Measurements from ENCODE around the gene CTNNA3. TPM values are rescaled to one million over a fixed set of nuclear protein-coding genes. Genes with fewer than 3 reads are reported as not detected.

Gene CTNNA3
- total and polyA plus RNA-seq, 4 donors: 0.38 to 8.9 (median 5.2) TPM

DNA sequence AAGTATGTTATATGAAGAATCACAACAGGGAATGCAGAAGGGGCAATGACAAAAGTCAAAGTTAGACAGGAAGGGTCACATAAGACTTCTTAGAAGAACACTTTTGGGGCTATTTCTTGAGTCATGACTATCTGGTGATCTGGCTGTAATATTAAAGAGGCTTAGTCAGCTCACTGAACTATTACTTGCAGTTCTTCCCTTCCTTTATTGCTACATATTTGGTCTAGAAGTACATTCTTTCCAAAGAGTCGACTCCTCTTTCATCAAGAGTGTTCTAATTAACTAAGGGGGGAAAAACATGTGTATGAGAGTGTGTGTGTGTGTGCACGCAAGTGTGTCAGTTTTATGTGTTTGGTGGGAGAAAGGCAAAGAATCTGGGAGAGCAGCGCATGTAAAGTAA, 1017.5 kb downstream of the CTNNA3 start:
- Histone ChIP-seq H3K4me1 (ENCODE audit: control insufficient read depth in 1 of 2, insufficient read depth in 2 of 2, low read length in 2 of 2) (no peaks in the 10 kb centered on the region), H3K9me3 (ENCODE audit: control insufficient read depth, low read length) (no peaks in the 10 kb centered on the region), H3K4me3 (ENCODE audit: low read length in 2 of 2) (no peak overlapping the region), H3K36me3 (ENCODE audit: control insufficient read depth in 1 of 2, insufficient read depth in 2 of 2, low read length in 1 of 2) (no peaks in the 10 kb centered on the region), H3K27me3 (ENCODE audit: control insufficient read depth in 1 of 2, insufficient read depth in 2 of 2, low read length in 1 of 2) (no peaks in the 10 kb centered on the region), H3K27ac (ENCODE audit: low read depth in 1 of 2, low read length in 2 of 2) (no peak overlapping the region)
- 92 to 98% methylated on average over 3 of the region's 3 CpGs for WGBS, 2 donors
- ATAC-seq (ENCODE audit: low FRiP score): no peak
- intact Hi-C loops (cut with DNase I): no loop called here
- DNase-seq: no peak

DNA sequence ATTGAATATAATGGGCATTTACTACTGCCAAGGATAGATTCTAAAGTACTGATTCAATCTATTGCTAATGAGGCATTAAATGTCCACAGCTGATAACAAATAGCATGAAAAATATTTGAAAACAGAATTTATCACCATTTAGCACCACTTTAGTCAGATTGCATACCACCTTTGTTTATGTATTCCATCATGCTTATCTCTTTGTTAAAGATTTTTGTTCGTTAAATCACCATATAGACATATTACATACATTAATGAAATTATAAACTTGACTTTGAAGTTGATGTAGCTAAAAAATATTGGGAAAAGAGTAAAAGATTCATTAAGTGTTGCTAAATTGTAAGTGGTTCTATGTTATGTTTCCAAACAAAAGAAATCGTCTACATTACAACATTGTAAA, 1022.9 kb downstream of the CTNNA3 start:
- H3K27me3 ChIP-seq (ENCODE audit: control insufficient read depth in 1 of 2, insufficient read depth in 2 of 2, low read length in 1 of 2): no peaks in the 10 kb centered on the region
- intact Hi-C loops (cut with DNase I): no loop called here
- DNase-seq (no peak), ATAC-seq (ENCODE audit: low FRiP score) (no peak)
- H3K4me1 ChIP-seq (ENCODE audit: control insufficient read depth in 1 of 2, insufficient read depth in 2 of 2, low read length in 2 of 2): no peaks in the 10 kb centered on the region
- no peaks in the 10 kb centered on the region for H3K36me3 ChIP-seq (ENCODE audit: control insufficient read depth in 1 of 2, insufficient read depth in 2 of 2, low read length in 1 of 2)
- no peaks in the 10 kb centered on the region for H3K9me3 ChIP-seq (ENCODE audit: control insufficient read depth, low read length)
- 42 to 49% methylated on average over 2 of the region's 2 CpGs for WGBS, 2 donors
- H3K27ac ChIP-seq (ENCODE audit: low read depth in 1 of 2, low read length in 2 of 2): no peak overlapping the region
- no peak overlapping the region for H3K4me3 ChIP-seq (ENCODE audit: low read length in 2 of 2)

GRCh38 chr10:66671562-66671961, 1024.4 kb downstream of the CTNNA3 start:
- no peak overlapping the region for H3K27ac ChIP-seq (ENCODE audit: low read depth in 1 of 2, low read length in 2 of 2)
- 68 to 73% methylated on average over 1 of the region's 1 CpG for WGBS, 2 donors
- H3K9me3 ChIP-seq (ENCODE audit: control insufficient read depth, low read length): no peaks in the 10 kb centered on the region
- no peaks in the 10 kb centered on the region for H3K4me1 ChIP-seq (ENCODE audit: control insufficient read depth in 1 of 2, insufficient read depth in 2 of 2, low read length in 2 of 2)
- DNase-seq (no peak), ATAC-seq (ENCODE audit: low FRiP score) (no peak)
- no peaks in the 10 kb centered on the region for H3K27me3 ChIP-seq (ENCODE audit: control insufficient read depth in 1 of 2, insufficient read depth in 2 of 2, low read length in 1 of 2)
- no peak overlapping the region for H3K4me3 ChIP-seq (ENCODE audit: low read length in 2 of 2)
- intact Hi-C loops (cut with DNase I): no loop called here
- no peaks in the 10 kb centered on the region for H3K36me3 ChIP-seq (ENCODE audit: control insufficient read depth in 1 of 2, insufficient read depth in 2 of 2, low read length in 1 of 2)

DNA sequence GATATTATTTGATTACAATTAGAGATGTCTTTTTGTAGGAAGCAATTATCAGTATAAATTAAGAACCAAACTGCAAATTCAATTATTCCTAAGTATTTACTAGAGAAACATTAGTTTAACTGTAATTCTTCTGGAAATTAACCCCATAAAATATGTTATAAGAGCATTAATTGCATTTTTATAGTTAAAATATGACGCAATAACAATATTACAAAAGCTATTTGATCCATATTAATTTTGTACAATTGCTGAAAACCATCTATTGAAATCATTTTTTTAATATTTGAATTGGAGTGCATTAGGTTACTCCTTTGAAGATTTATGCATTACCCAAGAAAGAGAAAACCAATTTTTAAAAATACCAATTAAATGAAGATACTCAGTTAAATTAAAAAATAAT, 1024.9 kb downstream of the CTNNA3 start:
- Histone ChIP-seq H3K4me1 (ENCODE audit: control insufficient read depth in 1 of 2, insufficient read depth in 2 of 2, low read length in 2 of 2) (no peaks in the 10 kb centered on the region), H3K36me3 (ENCODE audit: control insufficient read depth in 1 of 2, insufficient read depth in 2 of 2, low read length in 1 of 2) (no peaks in the 10 kb centered on the region), H3K9me3 (ENCODE audit: control insufficient read depth, low read length) (no peaks in the 10 kb centered on the region), H3K27me3 (ENCODE audit: control insufficient read depth in 1 of 2, insufficient read depth in 2 of 2, low read length in 1 of 2) (no peaks in the 10 kb centered on the region), H3K27ac (ENCODE audit: low read depth in 1 of 2, low read length in 2 of 2) (no peak overlapping the region), H3K4me3 (ENCODE audit: low read length in 2 of 2) (no peak overlapping the region)
- intact Hi-C loops (cut with DNase I): no loop called here
- 89 to 93% methylated on average over 1 of the region's 1 CpG for WGBS, 2 donors
- DNase-seq (no peak), ATAC-seq (ENCODE audit: low FRiP score) (no peak)

GRCh38 chr10:66656499-66656898, 1039.5 kb downstream of the CTNNA3 start:
- no peak overlapping the region for H3K4me3 ChIP-seq (ENCODE audit: low read length in 2 of 2)
- H3K9me3 ChIP-seq (ENCODE audit: control insufficient read depth, low read length): peaks cover 2% of the 10 kb centered on the region
- H3K27ac ChIP-seq (ENCODE audit: low read depth in 1 of 2, low read length in 2 of 2): no peak overlapping the region
- ATAC-seq (ENCODE audit: low FRiP score): no peak
- H3K4me1 ChIP-seq (ENCODE audit: control insufficient read depth in 1 of 2, insufficient read depth in 2 of 2, low read length in 2 of 2): no peaks in the 10 kb centered on the region
- no peaks in the 10 kb centered on the region for H3K36me3 ChIP-seq (ENCODE audit: control insufficient read depth in 1 of 2, insufficient read depth in 2 of 2, low read length in 1 of 2)
- no peaks in the 10 kb centered on the region for H3K27me3 ChIP-seq (ENCODE audit: control insufficient read depth in 1 of 2, insufficient read depth in 2 of 2, low read length in 1 of 2)
- DNase-seq: no peak
- intact Hi-C loops (cut with DNase I): no loop called here

DNA sequence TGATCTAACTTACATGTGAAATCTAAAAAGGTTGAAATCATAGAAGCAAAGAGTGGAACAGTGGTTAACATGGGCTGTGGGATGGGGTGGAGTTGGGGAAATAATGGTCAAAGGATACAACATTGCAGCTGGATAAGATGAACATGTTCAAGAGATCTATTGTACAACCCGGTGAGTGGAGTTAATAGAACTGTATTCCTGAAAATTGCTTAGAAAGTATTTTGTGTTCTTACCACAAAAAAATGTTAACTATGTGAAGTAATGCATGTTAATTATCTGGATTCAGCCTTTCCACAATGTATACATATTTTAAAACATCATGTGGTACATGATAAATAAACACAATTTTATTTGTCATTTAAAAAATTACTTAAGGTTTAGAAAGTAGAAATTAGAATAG, 1041.1 kb downstream of the CTNNA3 start:
- no peak for ATAC-seq (ENCODE audit: low FRiP score)
- WGBS, 2 donors: 39 to 67% methylated on average over 1 of the region's 1 CpG
- Histone ChIP-seq H3K36me3 (ENCODE audit: control insufficient read depth in 1 of 2, insufficient read depth in 2 of 2, low read length in 1 of 2) (no peaks in the 10 kb centered on the region), H3K9me3 (ENCODE audit: control insufficient read depth, low read length) (peaks cover 2% of the 10 kb centered on the region), H3K4me1 (ENCODE audit: control insufficient read depth in 1 of 2, insufficient read depth in 2 of 2, low read length in 2 of 2) (no peaks in the 10 kb centered on the region), H3K27ac (ENCODE audit: low read depth in 1 of 2, low read length in 2 of 2) (no peak overlapping the region), H3K4me3 (ENCODE audit: low read length in 2 of 2) (no peak overlapping the region), H3K27me3 (ENCODE audit: control insufficient read depth in 1 of 2, insufficient read depth in 2 of 2, low read length in 1 of 2) (no peaks in the 10 kb centered on the region)
- intact Hi-C loops (cut with DNase I): no loop called here
- DNase-seq: no peak

GRCh38 chr10:66651308-66652082, 1044.5 kb downstream of the CTNNA3 start:
- H3K4me1 ChIP-seq (ENCODE audit: control insufficient read depth in 1 of 2, insufficient read depth in 2 of 2, low read length in 2 of 2): no peaks in the 10 kb centered on the region
- no peak overlapping the region for H3K4me3 ChIP-seq (ENCODE audit: low read length in 2 of 2)
- H3K27me3 ChIP-seq (ENCODE audit: control insufficient read depth in 1 of 2, insufficient read depth in 2 of 2, low read length in 1 of 2): no peaks in the 10 kb centered on the region
- ATAC-seq (ENCODE audit: low FRiP score) (peak; percentile 33), DNase-seq (peak in 1 of 2 donors; percentile 60)
- H3K9me3 ChIP-seq (ENCODE audit: control insufficient read depth, low read length): peaks cover 2% of the 10 kb centered on the region
- 93 to 97% methylated on average over 27 to 30 of the region's 30 CpGs for WGBS, 2 donors
- no peaks in the 10 kb centered on the region for H3K36me3 ChIP-seq (ENCODE audit: control insufficient read depth in 1 of 2, insufficient read depth in 2 of 2, low read length in 1 of 2)
- intact Hi-C loops (cut with DNase I): no loop called here
- no peak overlapping the region for H3K27ac ChIP-seq (ENCODE audit: low read depth in 1 of 2, low read length in 2 of 2)

DNA sequence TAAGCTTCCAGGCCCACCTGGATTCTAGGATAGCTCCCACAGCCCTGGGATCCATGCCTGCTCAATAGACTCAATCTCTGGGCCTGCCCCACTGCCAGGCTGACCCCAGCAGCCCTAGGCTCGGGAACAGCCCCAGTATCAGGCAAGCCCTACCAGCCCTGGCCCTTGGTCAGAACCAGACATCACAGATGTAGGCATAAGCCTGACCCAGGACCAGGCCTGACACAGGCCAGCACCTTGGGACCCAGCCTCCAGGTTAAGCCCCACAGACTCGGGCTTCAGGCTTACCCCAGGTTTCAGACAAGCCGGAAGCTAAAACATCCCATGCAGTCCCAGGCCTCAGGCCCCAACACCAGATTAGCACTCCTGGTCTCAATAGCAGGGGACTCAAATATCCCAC, 1046.4 kb downstream of the CTNNA3 start:
- 85 to 86% methylated on average over 3 of the region's 3 CpGs for whole genome bisulfite sequencing, 2 donors
- Histone ChIP-seq H3K4me3 (ENCODE audit: low read length in 2 of 2) (no peak overlapping the region), H3K9me3 (ENCODE audit: control insufficient read depth, low read length) (peaks cover 3% of the 10 kb centered on the region), H3K36me3 (ENCODE audit: control insufficient read depth in 1 of 2, insufficient read depth in 2 of 2, low read length in 1 of 2) (no peaks in the 10 kb centered on the region), H3K4me1 (ENCODE audit: control insufficient read depth in 1 of 2, insufficient read depth in 2 of 2, low read length in 2 of 2) (no peaks in the 10 kb centered on the region), H3K27ac (ENCODE audit: low read depth in 1 of 2, low read length in 2 of 2) (no peak overlapping the region), H3K27me3 (ENCODE audit: control insufficient read depth in 1 of 2, insufficient read depth in 2 of 2, low read length in 1 of 2) (no peaks in the 10 kb centered on the region)
- DNase-seq (no peak), ATAC-seq (ENCODE audit: low FRiP score) (peak; percentile 38)
- intact Hi-C loops (cut with DNase I): no loop called here

GRCh38 chr10:66642217-66642616, 1053.8 kb downstream of the CTNNA3 start:
- no peak for ATAC-seq (ENCODE audit: low FRiP score)

More at GRCh38 chr10:66642217-66642616, 1053.8 kb downstream of the CTNNA3 start:
- Histone ChIP-seq H3K27ac (ENCODE audit: low read depth in 1 of 2, low read length in 2 of 2) (no peak overlapping the region), H3K36me3 (ENCODE audit: control insufficient read depth in 1 of 2, insufficient read depth in 2 of 2, low read length in 1 of 2) (no peaks in the 10 kb centered on the region), H3K4me1 (ENCODE audit: control insufficient read depth in 1 of 2, insufficient read depth in 2 of 2, low read length in 2 of 2) (no peaks in the 10 kb centered on the region), H3K4me3 (ENCODE audit: low read length in 2 of 2) (no peak overlapping the region), H3K9me3 (ENCODE audit: control insufficient read depth, low read length) (peaks cover 2% of the 10 kb centered on the region), H3K27me3 (ENCODE audit: control insufficient read depth in 1 of 2, insufficient read depth in 2 of 2, low read length in 1 of 2) (no peaks in the 10 kb centered on the region)
- no peak for DNase-seq
- intact Hi-C loops (cut with DNase I): no loop called here
- WGBS, 2 donors: 90 to 97% methylated on average over 1 of the region's 1 CpG
